AG08395 (cell line): Measurements from ENCODE around the gene FNIP2.
"Not testable (repeated sequence)": the region's sequence is repeated elsewhere in the genome, so short reads cannot be mapped to it uniquely, and the experiment has no call there.

Experiments
- DNase-seq: peaks from one replicate; pipeline ENCODE4 v3.0.0; 2012; ENCODE audit warnings: mixed read lengths, low spot score

FNIP2 gene

DNA sequence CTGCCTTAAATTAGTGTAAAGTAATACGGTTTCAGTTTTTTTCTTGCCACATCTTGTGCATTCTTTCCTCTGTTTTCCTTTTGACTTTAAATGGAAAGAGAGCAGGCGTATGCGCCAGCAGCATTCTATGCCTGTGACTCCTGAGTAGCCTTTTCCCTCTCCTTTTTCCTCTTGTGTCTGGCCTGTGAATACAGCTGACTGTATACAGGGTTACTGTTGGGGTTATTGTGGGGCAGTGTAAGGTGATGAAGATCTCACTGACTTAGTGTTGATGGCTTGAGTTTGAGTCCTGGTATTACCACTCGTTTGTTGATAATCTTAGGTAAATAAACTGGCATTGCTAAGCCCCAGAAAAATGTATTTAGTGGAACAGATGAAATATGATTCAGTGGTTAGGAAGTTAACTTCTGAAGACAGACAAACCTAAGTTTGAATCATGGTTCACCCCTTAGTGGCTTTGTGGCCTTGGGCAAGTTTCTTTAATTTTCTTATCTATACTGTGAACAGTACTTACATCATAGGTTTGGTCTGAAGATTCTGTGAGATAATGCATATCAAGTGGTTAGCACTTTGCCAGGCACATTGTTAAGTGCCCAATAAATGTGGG is 105.1 kb downstream of the FNIP2 start:
- DNase-seq = peak; percentile 53

DNA sequence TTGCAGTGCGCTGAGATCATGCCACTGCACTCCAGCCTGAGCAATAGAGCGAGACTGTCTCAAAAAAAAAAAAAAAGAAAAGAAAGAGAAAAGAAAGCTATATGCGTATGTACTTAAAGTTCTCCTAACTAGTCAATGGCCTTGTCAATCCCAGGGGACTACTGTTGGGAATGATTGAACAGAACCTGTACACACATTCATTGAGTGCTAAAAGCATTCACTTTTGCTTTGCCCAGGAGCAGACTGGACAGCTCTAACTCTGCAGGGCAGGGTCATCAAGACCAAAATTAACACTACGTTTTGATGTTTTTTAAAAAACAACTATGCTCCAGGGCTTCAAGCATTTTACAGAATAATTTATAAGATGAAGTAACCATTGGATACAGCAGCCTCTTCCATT is 106.2 kb downstream of the FNIP2 start:
- DNase-seq = no peak

DNA sequence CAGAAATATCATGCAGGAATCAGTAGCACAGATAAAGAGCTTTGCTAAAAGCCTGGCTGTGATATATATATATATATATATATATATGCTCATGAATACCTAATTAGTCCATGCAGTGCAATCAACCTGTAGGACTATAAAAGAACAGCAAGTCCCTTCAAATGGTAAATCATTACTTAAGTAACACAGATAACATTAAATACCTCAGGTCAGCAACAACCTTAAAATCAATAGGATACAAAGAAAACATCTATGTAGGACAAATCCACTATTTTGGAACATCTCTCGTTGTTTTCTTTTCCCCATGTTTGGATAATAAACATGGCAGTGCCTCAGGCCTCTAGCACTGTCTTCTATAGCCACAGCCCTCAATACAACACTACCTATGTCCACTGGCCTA is 106.6 kb downstream of the FNIP2 start:
- DNase-seq = no peak

DNA sequence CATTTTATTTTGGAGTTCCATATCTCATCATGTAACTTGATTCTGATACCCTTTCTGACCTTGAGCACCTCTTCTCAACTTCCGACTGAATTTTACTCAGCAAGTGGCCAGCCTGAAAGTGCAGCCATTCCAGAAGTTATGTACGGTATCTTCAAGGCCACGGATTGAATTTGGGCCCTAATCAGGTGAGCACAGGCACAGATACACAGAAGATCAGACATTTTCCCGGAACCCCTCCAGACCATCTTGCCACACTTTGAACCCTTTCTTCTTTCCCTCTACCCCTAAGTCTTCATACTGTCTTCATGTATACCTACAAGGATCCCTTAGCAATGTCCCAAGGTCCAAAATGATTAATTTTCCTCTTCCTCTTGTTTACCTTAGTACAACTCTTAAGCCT is 108.2 kb downstream of the FNIP2 start:
- DNase-seq = no peak

DNA sequence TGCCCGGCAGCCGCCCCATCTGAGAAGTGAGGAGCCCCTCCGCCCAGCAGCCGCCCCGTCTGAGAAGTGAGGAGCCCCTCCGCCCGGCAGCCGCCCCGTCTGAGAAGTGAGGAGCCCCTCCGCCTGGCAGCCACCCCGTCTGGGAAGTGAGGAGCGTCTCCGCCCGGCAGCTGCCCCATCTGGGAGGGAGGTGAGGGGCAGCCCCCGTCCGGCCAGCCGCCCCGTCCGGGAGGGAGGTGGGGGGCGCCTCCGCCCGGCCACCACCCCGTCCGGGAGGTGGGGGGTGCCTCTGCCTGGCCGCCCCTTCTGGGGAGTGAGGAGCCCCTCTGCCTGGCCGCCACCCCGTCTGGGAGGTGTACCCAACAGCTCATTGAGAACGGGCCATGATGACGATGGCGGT is 113.3 kb downstream of the FNIP2 start:
- not testable (repeated sequence) for DNase-seq

DNA sequence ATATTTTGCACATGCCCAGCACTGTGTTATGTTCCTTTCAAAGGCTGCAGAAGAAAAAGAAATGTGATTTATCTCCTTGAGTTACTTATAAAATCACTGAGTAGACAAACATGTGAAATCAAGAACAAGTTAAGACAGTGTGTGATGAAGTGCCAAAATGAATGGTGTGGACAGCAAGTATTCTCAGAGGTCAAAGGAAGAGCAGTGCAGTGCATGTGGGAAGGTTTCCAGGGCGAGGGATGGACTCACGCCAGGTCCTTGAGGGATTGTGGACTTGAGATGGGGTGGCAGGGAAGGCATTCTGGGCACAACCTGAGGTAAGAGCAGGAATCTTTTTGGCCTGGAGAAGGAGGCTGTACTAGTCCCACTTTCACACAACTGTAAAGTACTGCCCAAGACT is 115.5 kb downstream of the FNIP2 start:
- DNase-seq = no peak

DNA sequence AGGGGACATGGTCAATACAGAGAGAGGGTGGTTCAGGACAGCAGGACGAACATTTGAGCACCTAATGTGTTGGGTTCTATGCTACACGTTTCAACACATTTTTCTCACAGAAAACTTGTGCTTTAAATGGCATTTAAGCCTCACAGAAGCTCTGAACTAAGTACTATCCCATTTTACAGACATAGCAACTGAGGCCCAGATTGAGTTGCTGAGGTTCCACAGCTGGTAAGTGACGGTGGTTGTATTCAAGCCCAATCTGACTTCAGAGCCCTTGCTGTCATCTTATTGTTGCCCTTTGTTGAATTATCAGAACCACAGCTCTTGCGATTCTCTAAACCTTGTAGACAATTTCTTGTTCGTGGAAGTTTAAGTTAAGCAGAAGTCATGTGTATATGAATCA is 116.7 kb downstream of the FNIP2 start:
- DNase-seq = no peak

DNA sequence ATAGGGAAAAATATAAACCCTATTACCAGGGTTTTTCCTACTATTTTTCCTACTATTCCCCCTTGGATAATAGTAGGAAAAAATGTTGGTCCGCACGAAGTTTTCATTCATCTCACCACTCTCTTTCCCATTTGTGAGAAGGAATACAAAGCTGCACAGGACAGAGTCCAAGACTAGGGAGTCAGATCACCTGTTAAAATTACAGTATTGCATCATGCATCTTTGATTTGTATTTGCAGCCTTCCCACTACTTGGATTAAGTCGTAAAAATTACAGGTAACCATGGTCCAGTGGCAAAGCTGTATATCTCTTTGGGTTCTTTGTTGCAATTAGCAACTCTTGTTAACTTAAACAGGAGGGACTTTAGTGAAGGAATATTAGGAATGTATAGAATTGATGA is 121.5 kb downstream of the FNIP2 start:
- DNase-seq = no peak

DNA sequence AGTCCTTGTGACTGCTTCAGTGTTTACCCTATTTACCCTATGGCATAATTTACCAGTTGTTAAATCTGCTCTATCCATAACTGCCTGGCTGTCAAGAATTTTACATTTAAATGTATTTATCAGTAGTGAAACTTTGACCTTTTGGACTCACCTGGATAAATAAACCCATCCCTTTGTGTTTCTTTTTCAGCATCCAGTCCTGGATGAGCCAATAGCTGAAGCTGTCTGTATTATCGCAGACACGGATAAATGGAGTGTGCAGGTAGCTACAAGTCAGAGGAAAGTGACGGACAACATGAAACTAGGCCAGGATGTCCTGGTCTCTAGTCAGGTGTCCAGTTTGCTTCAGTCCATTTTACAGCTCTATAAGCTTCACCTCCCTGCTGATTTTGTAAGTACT is 122.4 kb downstream of the FNIP2 start:
- DNase-seq = no peak

DNA sequence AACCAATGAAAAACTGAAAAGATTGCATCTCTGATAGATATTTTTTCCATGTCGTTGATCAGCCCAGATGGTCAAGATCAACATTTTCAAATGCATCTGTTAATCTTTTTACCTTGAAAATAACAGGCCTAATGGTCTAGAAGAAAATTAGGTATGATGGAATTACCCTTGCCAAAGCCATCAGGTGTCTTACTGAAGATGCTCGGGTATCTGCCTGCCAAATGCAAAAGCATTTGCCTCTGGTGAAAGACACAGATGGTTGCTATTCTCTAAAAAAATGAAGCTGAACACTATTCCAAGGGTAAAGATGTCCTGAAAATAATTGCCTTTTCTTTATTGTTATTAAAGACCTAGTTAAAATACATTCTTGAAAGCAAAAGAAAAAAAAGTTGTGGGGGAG is 126.0 kb downstream of the FNIP2 start:
- no peak for DNase-seq

DNA sequence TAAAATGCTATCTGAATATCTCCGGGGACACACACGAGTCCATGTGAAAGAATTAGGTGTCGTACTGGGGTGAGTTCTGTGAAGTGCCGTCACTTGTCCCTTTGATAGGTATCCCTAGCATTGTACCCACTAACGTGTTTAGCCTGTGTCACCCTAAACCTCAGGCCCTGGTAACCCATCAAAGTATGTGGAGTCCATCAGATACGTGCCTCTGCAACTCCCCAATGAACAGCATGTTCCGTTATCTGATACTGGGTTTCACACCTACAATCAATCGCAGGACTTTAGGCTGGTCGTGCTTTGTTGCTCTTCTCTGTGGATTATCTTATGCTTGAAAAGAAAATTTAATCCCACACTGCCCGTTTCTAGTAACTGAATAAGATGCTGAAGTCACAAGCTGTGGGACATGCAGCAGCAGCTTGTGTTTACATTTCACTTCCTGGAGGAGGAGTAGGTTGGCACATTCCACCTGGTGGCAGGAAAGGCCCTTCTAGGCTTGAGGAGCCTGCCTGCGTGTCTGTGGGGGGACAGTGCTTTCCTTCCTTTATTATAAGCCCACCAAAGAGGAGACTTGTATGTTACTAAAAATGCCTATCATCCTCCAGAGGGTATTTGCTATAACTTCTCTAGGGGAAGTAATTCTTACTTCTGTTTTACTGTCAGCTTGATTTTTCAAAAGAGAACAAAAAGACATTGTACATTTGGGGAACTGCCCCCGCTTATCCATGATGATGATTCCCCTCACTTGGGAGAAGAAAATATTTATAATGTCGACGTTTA is 127.2 kb downstream of the FNIP2 start:
- DNase-seq = no peak

DNA sequence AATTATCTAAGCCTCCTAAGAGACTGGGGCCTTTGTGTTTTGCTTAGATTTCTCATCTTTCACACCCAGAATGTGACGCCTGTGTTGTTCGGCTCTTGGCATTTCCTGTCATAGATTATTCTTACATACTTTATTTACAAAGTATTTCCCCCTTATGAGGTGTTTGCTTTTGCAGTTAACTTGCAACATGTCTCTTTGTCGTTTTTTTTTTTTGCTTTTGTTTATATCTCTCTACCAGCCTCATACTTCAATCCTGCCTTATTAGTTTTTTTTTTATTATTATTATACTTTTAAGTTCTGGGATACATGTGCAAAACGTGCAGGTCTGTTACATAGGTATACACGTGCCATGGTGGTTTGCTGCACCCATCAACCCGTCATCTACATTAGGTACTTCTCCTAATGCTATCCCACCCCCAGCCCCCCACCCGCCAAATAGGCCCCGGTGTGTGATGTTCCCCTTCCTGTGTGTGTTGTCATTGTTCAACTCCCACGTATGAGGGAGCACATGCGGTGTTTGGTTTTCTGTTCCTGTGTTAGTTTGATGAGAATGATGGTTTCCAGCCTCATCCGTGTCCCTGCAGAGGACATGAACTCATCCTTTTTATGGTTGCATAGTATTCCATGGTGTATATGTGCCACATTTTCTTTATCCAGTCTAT is 127.9 kb downstream of the FNIP2 start:
- DNase-seq = not testable (repeated sequence)

DNA sequence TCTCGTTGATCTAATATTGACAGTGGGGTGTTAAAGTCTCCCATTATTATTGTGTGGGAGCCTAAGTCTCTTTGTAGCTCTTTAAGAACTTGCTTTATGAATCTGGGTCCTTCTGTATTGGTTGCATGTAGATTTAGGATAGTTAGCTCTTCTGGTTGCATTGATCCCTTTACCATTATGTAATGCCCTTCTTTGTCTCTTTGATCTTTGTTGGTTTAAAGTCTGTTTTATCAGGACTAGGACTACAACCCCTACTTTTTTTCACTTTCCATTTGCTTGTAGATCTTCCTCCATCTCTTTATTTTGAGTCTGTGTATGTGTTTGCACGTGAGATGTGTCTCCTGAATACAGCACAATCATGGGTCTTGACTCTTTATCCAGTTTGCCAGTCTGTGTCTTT is 131.6 kb downstream of the FNIP2 start:
- not testable (repeated sequence) for DNase-seq

DNA sequence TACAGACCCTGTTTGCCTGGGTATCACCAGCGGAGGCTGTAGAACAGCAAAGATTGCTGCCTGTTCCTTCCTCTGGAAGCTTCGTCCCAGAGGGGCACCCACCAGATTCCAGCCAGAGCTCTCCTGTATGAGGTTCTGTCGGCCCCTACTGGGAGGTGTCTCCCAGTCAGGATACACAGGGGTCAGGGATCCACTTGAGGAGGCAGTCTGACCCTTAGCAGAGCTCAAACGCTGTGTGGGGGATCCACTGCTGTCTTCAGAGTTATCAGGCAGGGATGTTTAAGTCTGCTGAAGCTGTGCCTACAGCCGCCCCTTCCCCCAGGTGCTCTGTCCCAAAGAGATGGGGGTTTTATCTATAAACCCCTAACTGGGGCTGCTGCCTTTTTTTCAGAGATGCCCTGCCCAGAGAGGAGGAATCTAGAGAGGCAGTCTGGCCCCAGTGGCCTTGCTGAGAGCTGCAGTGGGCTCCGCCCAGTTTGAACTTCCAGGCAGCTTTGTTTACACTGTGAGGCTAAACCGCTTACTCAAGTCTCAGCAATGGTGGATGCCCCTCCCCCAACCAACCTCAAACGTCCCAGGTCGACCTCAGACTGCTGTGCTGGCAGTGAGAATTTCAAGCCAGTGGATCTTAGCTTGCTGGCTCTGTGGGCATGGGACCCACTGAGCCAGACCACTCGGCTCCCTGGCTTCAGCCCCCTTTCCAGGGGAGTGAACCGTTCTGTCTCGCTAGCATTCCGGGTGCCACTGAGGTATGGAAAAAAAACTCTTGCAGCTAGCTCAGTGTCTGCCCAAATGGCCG is 133.7 kb downstream of the FNIP2 start:
- DNase-seq = not testable (repeated sequence)

DNA sequence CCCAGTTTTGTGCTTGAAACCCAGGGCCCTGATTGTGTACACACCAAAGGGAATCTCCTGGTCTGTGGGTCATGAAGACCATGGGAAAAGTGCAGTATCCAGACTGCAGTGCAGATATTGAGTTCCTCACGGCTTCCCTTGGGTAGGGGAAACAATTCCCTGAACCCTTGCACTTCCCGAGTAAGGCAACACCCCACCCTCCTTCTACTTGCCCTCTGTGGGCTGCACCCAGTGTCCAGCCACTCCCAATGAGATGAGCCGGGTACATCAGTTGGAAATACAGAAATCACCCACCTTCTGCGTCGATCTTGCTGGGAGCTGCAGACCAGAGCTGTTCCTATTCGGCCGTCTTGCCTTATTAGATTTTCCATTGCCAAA is 134.2 kb downstream of the FNIP2 start:
- DNase-seq = no peak

DNA sequence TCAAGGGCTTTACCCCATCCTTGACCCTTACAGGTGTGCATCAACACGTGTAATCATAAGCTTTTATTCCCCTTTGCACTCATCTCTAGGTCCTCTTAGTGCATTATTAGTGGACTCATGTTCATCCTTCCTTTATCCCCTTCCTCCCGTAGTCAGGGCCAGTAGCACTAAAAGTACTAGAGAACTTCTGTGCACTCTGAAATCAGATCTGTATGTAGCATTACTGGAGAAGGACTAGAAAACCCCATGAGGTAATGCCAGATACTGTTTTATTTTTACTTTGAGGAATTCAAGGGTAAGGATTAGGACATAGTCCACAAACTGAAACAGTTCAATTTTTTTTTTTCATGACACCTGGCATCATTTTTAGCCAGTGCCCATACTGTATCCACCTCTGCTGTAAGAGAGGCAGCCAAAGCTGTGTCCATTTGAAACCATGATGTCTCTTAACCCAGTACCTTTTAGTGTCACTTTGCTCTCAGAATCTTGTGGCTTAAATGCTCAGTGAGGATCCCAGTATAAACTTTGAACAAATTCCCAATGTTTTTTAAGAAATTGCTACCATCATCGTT is 134.7 kb downstream of the FNIP2 start:
- no peak for DNase-seq

DNA sequence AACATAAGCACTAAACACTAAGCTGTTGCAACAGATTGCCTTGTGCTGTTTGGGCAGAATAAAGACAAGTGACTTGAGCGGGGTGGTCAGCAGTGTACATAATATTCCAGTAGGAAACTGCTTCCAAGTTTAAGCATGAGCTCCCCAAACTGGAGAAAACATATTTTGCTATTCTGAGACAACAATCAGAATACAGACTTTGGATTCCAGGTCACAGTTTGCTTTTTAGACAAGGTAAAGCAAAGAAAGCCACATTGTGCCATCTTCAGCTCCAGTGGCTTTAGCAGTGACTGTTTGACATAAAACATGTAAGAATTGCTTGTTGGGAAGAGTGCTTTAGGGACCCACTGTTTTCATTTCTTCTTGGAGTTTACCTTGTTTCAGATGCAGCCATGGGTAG is 136.0 kb downstream of the FNIP2 start:
- DNase-seq = no peak

DNA sequence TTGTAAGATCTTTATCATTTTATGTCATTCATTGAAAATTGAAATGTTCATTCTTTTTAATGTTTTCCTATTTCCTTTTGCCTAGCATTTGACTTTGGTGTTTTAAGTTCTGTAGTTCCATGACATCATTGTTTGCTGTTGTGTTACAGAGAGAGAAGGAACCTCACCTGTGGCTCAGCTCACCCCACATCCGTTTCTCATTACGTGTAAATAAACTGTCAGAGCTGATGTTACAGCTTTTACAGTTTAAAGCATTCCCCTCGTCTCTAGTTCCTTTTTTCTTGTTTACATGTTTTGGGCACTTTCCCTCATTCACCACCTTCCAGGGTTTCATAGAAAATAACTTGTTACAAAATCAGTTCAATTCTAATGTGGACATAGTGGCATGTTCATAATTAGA is 137.2 kb downstream of the FNIP2 start:
- DNase-seq = no peak

DNA sequence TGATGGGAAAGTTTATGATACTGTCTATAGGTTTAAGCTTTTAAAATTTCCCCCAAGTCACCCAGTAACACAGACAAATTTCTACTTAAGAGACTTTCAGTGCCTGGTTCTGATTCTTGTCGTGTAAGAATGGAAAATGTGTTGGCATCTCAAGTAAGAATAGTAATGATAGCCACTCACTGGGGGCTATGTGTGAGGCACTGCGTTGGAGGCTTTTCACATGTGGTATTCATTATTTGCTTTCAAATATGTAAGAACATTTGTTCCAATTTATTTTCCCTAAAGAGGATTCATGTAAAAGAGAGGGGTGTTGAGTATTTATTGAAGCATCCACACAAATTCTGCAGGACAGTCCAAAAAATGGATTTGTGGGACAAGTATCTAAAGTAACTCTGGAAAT is 143.6 kb downstream of the FNIP2 start:
- DNase-seq = no peak

DNA sequence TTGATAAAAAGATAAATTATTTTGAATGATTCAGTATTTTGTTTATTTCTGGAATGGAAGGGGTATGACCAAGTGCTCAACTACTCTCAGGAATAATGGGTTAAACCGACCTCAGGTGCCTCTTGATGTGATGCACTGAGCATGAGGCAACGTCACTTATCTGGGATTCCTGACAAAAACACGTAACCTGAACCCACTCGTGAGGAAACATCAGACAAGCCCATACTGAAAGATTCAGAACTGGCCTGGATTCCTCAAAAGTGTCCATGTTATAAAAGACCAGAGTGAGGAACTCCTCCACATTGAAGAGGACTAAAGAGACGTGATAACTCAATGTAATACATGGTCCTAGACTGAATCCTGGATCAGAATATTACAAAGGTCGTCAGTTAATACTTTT is 144.0 kb downstream of the FNIP2 start:
- DNase-seq = no peak

DNA sequence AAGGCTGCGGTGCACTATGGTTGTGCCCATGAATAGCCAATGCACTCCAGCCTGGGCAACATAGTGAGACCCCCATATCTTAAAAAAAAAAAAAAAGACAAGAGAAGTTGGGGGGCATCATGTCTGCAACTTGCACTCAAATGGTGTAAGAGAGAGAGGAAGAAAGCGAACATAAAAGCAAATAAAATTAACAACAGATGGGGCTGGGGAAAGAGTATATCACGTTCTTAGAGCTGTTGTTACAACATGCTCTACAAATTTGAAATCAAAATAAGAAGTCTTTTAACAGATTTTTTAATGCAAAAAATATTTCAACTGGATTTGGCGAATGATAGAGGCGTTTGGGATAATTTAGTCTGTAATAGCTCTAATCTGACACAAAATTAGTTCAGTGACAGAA is 144.9 kb downstream of the FNIP2 start:
- DNase-seq = peak; percentile 24

DNA sequence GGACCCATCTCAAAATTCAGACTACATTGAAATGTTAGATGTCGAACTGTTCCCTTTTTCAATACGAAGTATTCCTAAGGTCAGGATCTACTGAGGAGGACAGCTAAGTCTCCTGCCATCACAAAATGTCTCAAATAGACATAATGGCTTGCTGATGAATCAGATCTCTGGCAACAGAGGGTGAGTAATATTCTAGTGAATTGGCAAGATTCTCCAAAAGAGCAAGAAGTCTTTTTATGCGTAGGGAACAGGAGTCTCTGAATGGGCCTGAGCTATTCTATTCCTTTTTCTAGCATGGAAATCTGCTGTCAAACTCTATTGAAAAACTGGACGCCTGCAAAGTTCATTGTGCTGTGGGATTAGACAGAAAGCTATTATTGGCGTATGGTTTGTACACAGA is 145.4 kb downstream of the FNIP2 start:
- peak; percentile 88 for DNase-seq
